H9 (cell line): Measurements from ENCODE around the gene TM4SF1. TPM values are rescaled to one million over a fixed set of nuclear protein-coding genes. Genes with fewer than 3 reads are reported as not detected.

ENCODE experiments used
- DNase-seq: peaks from one replicate; pipeline ENCODE4 v3.0.0-alpha.2; 2017
- H2AFZ ChIP-seq: one replicate; pipeline ENCODE4 v1.6.1; 2013; ENCODE audit warnings: mild to moderate bottlenecking, low read length, control low read depth, moderate library complexity
- H2AK5ac ChIP-seq: 2 replicates; pipeline ENCODE4 v1.6.1; 2013; ENCODE audit warnings: low read length, control low read depth, mixed read lengths; ENCODE audit not compliant: insufficient read length
- H2BK120ac ChIP-seq: one replicate; pipeline ENCODE4 v1.6.1; 2013; ENCODE audit warnings: low read depth, mild to moderate bottlenecking, low read length, control low read depth, inconsistent platforms; ENCODE audit not compliant: poor library complexity, severe bottlenecking
- H2BK12ac ChIP-seq: 2 replicates; pipeline ENCODE4 v1.6.1; 2013; ENCODE audit warnings: low read length, control low read depth, mixed read lengths, low read depth; ENCODE audit not compliant: insufficient read length
- H2BK15ac ChIP-seq: 2 replicates; pipeline ENCODE4 v1.6.1; 2013; ENCODE audit warnings: low read depth, low read length, control low read depth
- H2BK20ac ChIP-seq: one replicate; pipeline ENCODE4 v1.6.1; 2013; ENCODE audit warnings: low read depth, mild to moderate bottlenecking, low read length, control low read depth, inconsistent platforms; ENCODE audit not compliant: poor library complexity, severe bottlenecking
- H2BK5ac ChIP-seq: 2 replicates; pipeline ENCODE4 v1.6.1; 2013; ENCODE audit warnings: low read length, control low read depth, mixed read lengths; ENCODE audit not compliant: insufficient read length
- H3K14ac ChIP-seq: 2 replicates; pipeline ENCODE4 v1.6.1; 2013; ENCODE audit warnings: low read length, control low read depth; ENCODE audit not compliant: insufficient read depth
- H3K18ac ChIP-seq: 2 replicates; pipeline ENCODE4 v1.6.1; 2013; ENCODE audit warnings: low read depth, mild to moderate bottlenecking, mixed read lengths, low read length, control low read depth; ENCODE audit not compliant: insufficient read length
- H3K23ac ChIP-seq: 2 replicates; pipeline ENCODE4 v1.6.1; 2013; ENCODE audit warnings: low read length, control low read depth, mixed read lengths, low read depth; ENCODE audit not compliant: insufficient read length
- H3K23me2 ChIP-seq: 2 replicates; pipeline ENCODE4 v1.6.1; 2013; ENCODE audit warnings: low read depth, mild to moderate bottlenecking, mixed read lengths, low read length, control low read depth; ENCODE audit not compliant: insufficient read length, poor library complexity, severe bottlenecking
- H3K27ac ChIP-seq: 2 replicates; pipeline ENCODE4 v1.5.1; 2013; ENCODE audit warnings: low read length, control low read depth, mixed read lengths, low read depth; ENCODE audit not compliant: insufficient read length
- H3K27me3 ChIP-seq: 2 replicates; pipeline ENCODE4 v1.6.1; 2013; ENCODE audit warnings: low read length, control low read depth, inconsistent platforms; ENCODE audit not compliant: insufficient read depth
- H3K4ac ChIP-seq: 2 replicates; pipeline ENCODE4 v1.6.1; 2013; ENCODE audit warnings: low read depth, mild to moderate bottlenecking, control low read depth, inconsistent platforms, low read length, moderate library complexity
- H3K4me1 ChIP-seq: 2 replicates; pipeline ENCODE4 v1.6.1; 2013; ENCODE audit warnings: low read length, control low read depth, inconsistent platforms; ENCODE audit not compliant: insufficient read depth
- H3K4me2 ChIP-seq: 2 replicates; pipeline ENCODE4 v1.6.1; 2013; ENCODE audit warnings: low read length, control low read depth, mixed read lengths; ENCODE audit not compliant: insufficient read length, insufficient read depth
- H3K56ac ChIP-seq: 2 replicates; pipeline ENCODE4 v1.6.1; 2013; ENCODE audit warnings: low read depth, mild to moderate bottlenecking, mixed read lengths, low read length, control low read depth; ENCODE audit not compliant: insufficient read length
- H3K79me1 ChIP-seq: 2 replicates; pipeline ENCODE4 v1.6.1; 2013; ENCODE audit warnings: low read depth, mild to moderate bottlenecking, moderate library complexity, low read length, control low read depth, inconsistent platforms; ENCODE audit not compliant: insufficient read depth, poor library complexity, severe bottlenecking
- H3K79me2 ChIP-seq: 2 replicates; pipeline ENCODE4 v1.6.1; 2013; ENCODE audit warnings: low read length, control low read depth, inconsistent platforms; ENCODE audit not compliant: insufficient read depth
- H3K9ac ChIP-seq: 2 replicates; pipeline ENCODE4 v1.6.1; 2013; ENCODE audit warnings: low read length, control low read depth, mixed read lengths; ENCODE audit not compliant: insufficient read length; ENCODE audit errors: extremely low read depth
- H3K9me3 ChIP-seq: one replicate; pipeline ENCODE4 v1.6.1; 2013; ENCODE audit warnings: low read depth, low read length, inconsistent platforms; ENCODE audit not compliant: control insufficient read depth
- H3T11ph ChIP-seq: one replicate; pipeline ENCODE4 v1.6.1; 2013; ENCODE audit warnings: mild to moderate bottlenecking, low read length, control low read depth, inconsistent platforms
- H4K20me1 ChIP-seq: one replicate; pipeline ENCODE4 v1.6.1; 2013; ENCODE audit not compliant: control insufficient read depth, insufficient read length, insufficient read depth
- H4K5ac ChIP-seq: 2 replicates; pipeline ENCODE4 v1.6.1; 2013; ENCODE audit warnings: low read depth, mild to moderate bottlenecking, mixed read lengths, low read length, control low read depth; ENCODE audit not compliant: insufficient read length
- H4K8ac ChIP-seq: replicated peaks from 2 replicates; pipeline ENCODE4 v1.6.1; 2013; ENCODE audit warnings: low read length, control low read depth, mixed read lengths, low read depth; ENCODE audit not compliant: insufficient read length
- H4K91ac ChIP-seq: 2 replicates; pipeline ENCODE4 v1.6.1; 2013; ENCODE audit warnings: low read depth, mild to moderate bottlenecking, moderate library complexity, mixed read lengths, low read length, control low read depth; ENCODE audit not compliant: insufficient read length
- H3K27ac Mint-ChIP-seq, 3 experiments: 2 replicates in 2 of 3; 3 replicates in 1 of 3; pipeline ENCODE4 v1.8.0; 2020 to 2021; ENCODE audit warnings: mixed read lengths in 3 of 3, mild to moderate bottlenecking in 1 of 3, moderate library complexity in 1 of 3
- H3K27me3 Mint-ChIP-seq: 2 replicates; pipeline ENCODE4 v1.8.0; 2021; ENCODE audit warnings: low read depth, mild to moderate bottlenecking, moderate library complexity, mixed read lengths
- H3K36me3 Mint-ChIP-seq, 3 experiments: 2 replicates in 2 of 3; 3 replicates in 1 of 3; pipeline ENCODE4 v1.8.0; 2020 to 2021; ENCODE audit warnings: low read depth in 3 of 3, mixed read lengths in 3 of 3; ENCODE audit not compliant: insufficient read depth in 1 of 3
- H3K4me1 Mint-ChIP-seq, 2 experiments: 2 replicates each; pipeline ENCODE4 v1.8.0; 2020; ENCODE audit warnings: mixed read lengths in 2 of 2
- H3K4me3 Mint-ChIP-seq, 2 experiments: 2 replicates in 1 of 2; 3 replicates in 1 of 2; pipeline ENCODE4 v1.8.0; 2020 to 2021; ENCODE audit warnings: mild to moderate bottlenecking in 2 of 2, mixed read lengths in 2 of 2, moderate library complexity in 1 of 2
- H3K9me3 Mint-ChIP-seq, 2 experiments: 2 replicates in 1 of 2; 3 replicates in 1 of 2; pipeline ENCODE4 v1.8.0; 2020; ENCODE audit warnings: mild to moderate bottlenecking in 2 of 2, mixed read lengths in 2 of 2, moderate library complexity in 1 of 2
- WGBS: extraction: QIAGEN DNeasy Blood & Tissue Kit; methylation state at CpG from one replicate; pipeline ENCODE4 v1.1.7; 2013; ENCODE audit warnings: missing lambda C conversion rate, low lambda C conversion rate, mixed read lengths; ENCODE audit not compliant: insufficient read length; ENCODE audit errors: extremely low coverage; 5-methylcytosine and 5-hydroxymethylcytosine counted together
- total RNA-seq: library from RNA; stranded (reverse); gene quantifications from 2 replicates; pipeline ENCODE4 v1.2.1, GENCODE V29; 2021
- TF ChIP-seq, protein P1 (sequence below): fragments of 200-600 bp; sonication (generic); conservative IDR thresholded peaks from 3 replicates; pipeline ENCODE4 v1.8.0; 2021; ENCODE audit warnings: antibody characterized with exemption, mild to moderate bottlenecking

TM4SF1 gene
- total RNA-seq, 1 experiment from 2014 or later = 1.2 TPM

DNA sequence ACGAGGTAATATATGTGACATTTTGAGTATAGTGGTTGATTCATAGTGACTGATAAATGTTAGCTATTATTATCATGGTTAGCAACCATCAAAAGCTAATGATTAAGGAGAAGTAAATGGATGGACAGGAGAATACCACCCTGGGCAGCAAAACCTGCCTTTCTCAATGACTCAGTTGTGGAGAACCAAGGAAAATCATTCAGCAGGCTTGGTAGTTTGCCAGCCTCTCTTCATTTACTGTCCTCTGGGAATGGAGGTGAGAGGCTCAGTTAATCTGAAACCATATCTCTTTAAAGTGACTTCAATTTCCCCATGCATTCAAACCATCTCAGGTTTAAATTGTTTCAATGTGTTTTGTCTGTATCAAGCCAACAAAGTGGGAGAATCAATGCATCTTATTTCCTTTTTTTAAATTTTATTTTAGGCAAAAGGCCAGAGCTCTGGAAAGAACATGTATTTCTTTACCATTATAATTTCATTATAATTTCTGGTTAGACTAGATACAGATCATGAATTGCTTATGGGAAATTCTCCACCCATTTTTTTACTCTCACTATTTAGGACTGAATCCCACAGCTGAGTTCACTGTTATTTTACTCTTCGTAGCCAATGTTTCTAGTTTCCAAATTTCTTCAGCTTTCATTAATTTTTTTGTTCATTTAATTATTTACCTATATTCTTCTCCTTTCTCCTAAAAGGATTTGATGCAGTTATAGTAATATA is 46.7 kb downstream of the TM4SF1 start:
- Histone ChIP-seq H3K9ac (no peak overlapping the region), H3K56ac (no peak overlapping the region), H3K18ac (no peak overlapping the region), H2AFZ (no peak overlapping the region), H2BK15ac (no peak overlapping the region), H2BK12ac (no peak overlapping the region), H2AK5ac (no peak overlapping the region), H3K79me2 (no peaks in the 10 kb centered on the region; the same call in 1 of the 2 replicates), H2BK120ac (no peak overlapping the region), H3K27me3 (no peaks in the 10 kb centered on the region), H3K4ac (no peak overlapping the region), H3K23ac (no peak overlapping the region), H3K14ac (no peak overlapping the region), H4K8ac (no peak overlapping the region), H2BK5ac (no peak overlapping the region), H3K4me1 (no peaks in the 10 kb centered on the region; the same call in 1 of the 2 replicates), H3K23me2 (no peaks in the 10 kb centered on the region), H4K91ac (no peak overlapping the region), H3K27ac (no peak overlapping the region), H3T11ph (no peak overlapping the region), H3K79me1 (no peaks in the 10 kb centered on the region), H4K20me1 (no peaks in the 10 kb centered on the region), H3K4me2 (no peak overlapping the region), H4K5ac (no peak overlapping the region), H2BK20ac (no peak overlapping the region), H3K9me3 (no peaks in the 10 kb centered on the region)
- no peaks in the 10 kb centered on the region for H3K36me3 Mint-ChIP-seq
- peaks cover 19 to 20% of the 10 kb centered on the region in 2 experiments for H3K4me1 Mint-ChIP-seq
- WGBS = no CpG with 5 or more reads among the region's 2 CpGs
- H3K27ac Mint-ChIP-seq = no peak overlapping the region
- TF ChIP-seq, protein P1, sequence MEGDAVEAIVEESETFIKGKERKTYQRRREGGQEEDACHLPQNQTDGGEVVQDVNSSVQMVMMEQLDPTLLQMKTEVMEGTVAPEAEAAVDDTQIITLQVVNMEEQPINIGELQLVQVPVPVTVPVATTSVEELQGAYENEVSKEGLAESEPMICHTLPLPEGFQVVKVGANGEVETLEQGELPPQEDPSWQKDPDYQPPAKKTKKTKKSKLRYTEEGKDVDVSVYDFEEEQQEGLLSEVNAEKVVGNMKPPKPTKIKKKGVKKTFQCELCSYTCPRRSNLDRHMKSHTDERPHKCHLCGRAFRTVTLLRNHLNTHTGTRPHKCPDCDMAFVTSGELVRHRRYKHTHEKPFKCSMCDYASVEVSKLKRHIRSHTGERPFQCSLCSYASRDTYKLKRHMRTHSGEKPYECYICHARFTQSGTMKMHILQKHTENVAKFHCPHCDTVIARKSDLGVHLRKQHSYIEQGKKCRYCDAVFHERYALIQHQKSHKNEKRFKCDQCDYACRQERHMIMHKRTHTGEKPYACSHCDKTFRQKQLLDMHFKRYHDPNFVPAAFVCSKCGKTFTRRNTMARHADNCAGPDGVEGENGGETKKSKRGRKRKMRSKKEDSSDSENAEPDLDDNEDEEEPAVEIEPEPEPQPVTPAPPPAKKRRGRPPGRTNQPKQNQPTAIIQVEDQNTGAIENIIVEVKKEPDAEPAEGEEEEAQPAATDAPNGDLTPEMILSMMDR = no peak
- H3K9me3 Mint-ChIP-seq = no peaks in the 10 kb centered on the region
- H3K4me3 Mint-ChIP-seq = no peak overlapping the region
- no peaks in the 10 kb centered on the region for H3K27me3 Mint-ChIP-seq
- no peak for DNase-seq
